Heart right ventricle (tissue), 16 donors: Measurements from ENCODE around the gene KRTAP10-3. TPM values are rescaled to one million over a fixed set of nuclear protein-coding genes. Genes with fewer than 3 reads are reported as not detected.
"Not testable (repeated sequence)": the region's sequence is repeated elsewhere in the genome, so short reads cannot be mapped to it uniquely, and the experiment has no call there.

ENCODE experiments used
- ATAC-seq, 8 donors: fragments of 200-7000 bp; cut with Tn5 transposase; one replicate each; pipeline ENCODE4 v1.9.1; 2020; ENCODE audit warnings: mild to moderate bottlenecking in 8 of 8, moderate library complexity in 8 of 8, moderate number of reproducible peaks in 1 of 8
- DNase-seq, 2 donors: peaks; one replicate each; pipeline ENCODE4 v3.0.0-alpha.2; 2020
- H3K27ac ChIP-seq, 10 donors: fragments of 200-600 bp; sonication (generic) in 2 of 10; one replicate each; pipeline versions ENCODE4 v1.5.0 to v1.8.0; 2020 to 2022; ENCODE audit warnings: mild to moderate bottlenecking in 3 of 10
- H3K27me3 ChIP-seq, 7 donors: fragments of 200-600 bp; one replicate each; pipeline ENCODE4 v1.8.0; 2021 to 2022; ENCODE audit warnings: mild to moderate bottlenecking in 2 of 7
- H3K36me3 ChIP-seq, 9 donors: fragments of 200-600 bp; sonication (generic) in 1 of 9; one replicate each; pipeline versions ENCODE4 v1.5.0 to v1.8.0; 2020 to 2022; ENCODE audit warnings: mild to moderate bottlenecking in 2 of 9
- H3K4me1 ChIP-seq, 9 donors: fragments of 200-600 bp; sonication (generic) in 1 of 9; one replicate each; pipeline versions ENCODE4 v1.5.0 to v1.8.0; 2020 to 2022; ENCODE audit warnings: mild to moderate bottlenecking in 4 of 9
- H3K4me3 ChIP-seq, 10 donors: fragments of 200-600 bp; sonication (generic) in 2 of 10; one replicate each; pipeline versions ENCODE4 v1.5.0 to v1.8.0; 2020 to 2022; ENCODE audit warnings: mild to moderate bottlenecking in 7 of 10, moderate library complexity in 2 of 10
- H3K9me3 ChIP-seq, 11 donors: fragments of 200-600 bp in 10 of 11; sonication (generic) in 2 of 11; one replicate each; pipeline versions ENCODE4 v1.5.0 to v1.8.0; 2013 to 2022; ENCODE audit warnings: mild to moderate bottlenecking in 2 of 11, control low read depth in 1 of 11, moderate library complexity in 1 of 11
- CTCF ChIP-seq, 9 donors: fragments of 200-600 bp; sonication (generic) in 2 of 9; IDR thresholded peaks; one replicate each; pipeline versions ENCODE4 v1.5.0 to v1.8.0; 2021 to 2022; ENCODE audit warnings: antibody characterized with exemption in 9 of 9, mild to moderate bottlenecking in 5 of 9, moderate library complexity in 1 of 9
- WGBS, 2 donors: extraction: QIAGEN DNeasy Blood & Tissue Kit; methylation state at CpG; one replicate each; pipeline ENCODE4 v1.1.7; 2013; ENCODE audit warnings: inconsistent platforms in 1 of 2; 5-methylcytosine and 5-hydroxymethylcytosine counted together
- intact Hi-C, 10 donors: fragments of 100-400 bp; cut with DNase I; formaldehyde crosslinking; loops; one replicate each; pipeline versions ENCODE4 v1.11.1 to v1.14.2; 2022
- polyA plus RNA-seq, 2 donors: library from polyadenylated mRNA; stranded (reverse); fragments of 200-250 nt; gene quantifications; one replicate each; pipeline ENCODE4 v1.2.3, GENCODE V29; 2013
- total RNA-seq, 10 donors: library from RNA; stranded (reverse); fragmentation: NEBNext Ultra II Directional in 3 of 10; extraction: Animal tissue kit (Norgen Biotek cat#: 25700) in 3 of 10; gene quantifications; one replicate each; pipeline versions ENCODE4 v1.2.1 to v1.2.4, GENCODE V29; 2021 to 2023
- donor health status: Arrhythmogenic right ventricular cardiomyopathy.
- donor health status: ischemic (EF 13 %, LVEDD 7.1; RV severe dilation, severe dysfunction).
- donor health status: healthy with polysubstance abuse.
- donor health status: DM: no; HTN: yes; CAD: no.
- donor health status: DM: no; HTN: no; CAD: no.
- donor health status: ischemic (EF 25% LVEDD 6.9; RV normal size, moderate dysfunction).
- donor health status: ischemic (EF 25% LVEDD 5.7; RV mildly dilated, moderate dysfunction).
- donor health status: healthy.
- donor health status: DM: yes; HTN: yes; CAD: no.
- donor health status: Ischemic cardiomyopathy.
- donor health status: ischemic (EF 35%, LVEDD 5.7; RV mildly dilated, moderate dysfunction).
- donor health status: nonischemic (EF 11% LVEDD 7.7; RV severe dilation, severe dysfunction).
- donor health status: DM: yes; HTN: yes; CAD: no.
- donor health status: PGD.
- donor health status: ischemic (EF 29% LVEDD 5.4; RV normal size, mild dysfunction).
- donor health status: nonischemic (EF 23%, LVEDD 6.1; RV moderate dilation, normal function).

KRTAP10-3 gene
- total and polyA plus RNA-seq, 12 donors, result not detected

- Histone ChIP-seq H3K9me3 (peaks cover 0 to 33% (median 7%) of the 10 kb centered on the region in 11 donors), H3K4me3 (no peak overlapping the region), H3K4me1 (peaks cover 0 to 6% (median 0%) of the 10 kb centered on the region in 9 donors), H3K27ac (no peak overlapping the region), H3K27me3 (peaks cover 0 to 12% (median 3%) of the 10 kb centered on the region in 7 donors), H3K36me3 (no peaks in the 10 kb centered on the region)
- ATAC-seq, result no peak
- 93 to 97% methylated on average over 1 of the region's 1 CpG for WGBS, 2 donors
- intact Hi-C loops, result no loop called here
- no peak for TF ChIP-seq CTCF (IDR thresholded peaks at IDR 0.05)
- no peak for DNase-seq
These were observed 5.5 kb upstream of the KRTAP10-3 start for GRCh38 chr21:44564099-44564498.

DNA sequence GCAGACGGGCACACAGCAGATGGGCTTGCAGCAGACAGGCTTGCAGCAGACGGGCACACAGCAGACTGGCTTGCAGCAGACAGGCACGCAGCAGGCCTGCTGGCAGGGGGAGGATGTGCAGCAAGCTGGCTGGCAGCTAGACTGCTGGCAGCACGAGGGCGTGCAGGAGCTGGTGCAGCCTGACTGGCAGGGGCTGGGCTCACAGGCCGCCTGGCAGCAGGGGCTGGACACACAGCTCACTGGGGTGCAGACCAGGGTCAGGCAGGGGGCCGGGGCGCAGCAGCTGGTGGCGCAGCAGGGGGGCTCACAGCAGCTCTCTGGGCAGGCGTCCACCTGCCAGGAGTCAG, 293 bp downstream of the KRTAP10-3 start:
- not testable (repeated sequence) for DNase-seq, H3K36me3 ChIP-seq, H3K4me1 ChIP-seq, H3K27ac ChIP-seq, ATAC-seq, H3K4me3 ChIP-seq
- intact Hi-C loops, result loop anchor here in 1 of 10 donors (10.0 kb wide), 1 partner anchor 64 kb away; no protein-coding TSS in a partner anchor
- Histone ChIP-seq H3K9me3 (peaks cover 0 to 30% (median 0%) of the 10 kb centered on the region in 11 donors), H3K27me3 (peaks cover 0 to 47% (median 40%) of the 10 kb centered on the region in 7 donors)
- 64 to 79% methylated on average over 7 to 10 of the region's 10 CpGs for WGBS, 2 donors

DNA sequence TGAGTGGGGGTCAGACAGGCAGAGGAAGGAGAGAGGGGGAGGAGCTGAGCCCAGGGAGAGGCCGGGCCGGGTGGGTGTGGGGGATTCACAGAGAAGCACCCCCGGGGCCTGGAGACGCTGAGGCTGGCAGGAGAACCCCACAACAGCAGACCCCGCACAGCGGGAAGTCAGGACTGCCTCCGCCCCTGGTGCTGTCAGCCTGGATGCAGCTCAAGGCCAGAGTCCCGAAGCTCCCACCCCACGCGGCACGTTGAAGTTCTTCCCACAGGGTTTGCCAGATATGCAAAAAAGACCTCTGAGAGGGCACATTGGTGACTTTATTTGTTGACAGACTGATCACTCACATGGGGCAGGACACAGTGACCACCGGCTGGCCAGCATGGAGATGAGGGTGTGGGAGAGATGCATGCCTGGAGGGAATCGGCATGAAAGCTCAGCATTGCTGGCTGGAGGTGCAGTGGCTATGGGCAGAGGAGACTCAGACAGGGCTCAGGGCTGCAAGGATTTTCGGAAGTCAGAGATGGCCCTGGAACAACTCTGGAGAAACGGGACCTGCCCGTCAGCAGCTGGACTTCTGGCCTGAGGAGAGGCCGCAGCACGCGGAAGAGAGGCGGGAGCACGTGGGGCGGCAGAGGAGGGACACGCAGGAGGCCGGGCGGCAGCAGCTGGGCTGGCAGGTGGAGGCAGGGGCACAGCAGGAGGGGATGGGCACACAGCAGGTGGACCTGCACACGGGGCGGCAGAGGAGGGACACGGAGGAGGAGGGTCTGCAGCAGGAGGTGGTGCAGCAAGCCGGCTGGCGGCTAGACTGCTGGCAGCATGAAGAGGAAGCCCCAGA, 885 bp downstream of the KRTAP10-3 start:
- WGBS, 2 donors, result 45 to 47% methylated on average over 30 of the region's 30 CpGs
- ATAC-seq, result no peak
- intact Hi-C loops, result loop anchor here in 1 of 10 donors (10.0 kb wide), 1 partner anchor 63 kb away; no protein-coding TSS in a partner anchor
- Histone ChIP-seq H3K36me3 (no peaks in the 10 kb centered on the region), H3K4me1 (no peaks in the 10 kb centered on the region), H3K4me3 (no peak overlapping the region), H3K27ac (no peak overlapping the region), H3K9me3 (peaks cover 0 to 28% (median 0%) of the 10 kb centered on the region in 11 donors), H3K27me3 (peaks cover 0 to 53% (median 41%) of the 10 kb centered on the region in 7 donors)
- TF ChIP-seq CTCF (IDR thresholded peaks at IDR 0.05), result no peak
- no peak for DNase-seq

DNA sequence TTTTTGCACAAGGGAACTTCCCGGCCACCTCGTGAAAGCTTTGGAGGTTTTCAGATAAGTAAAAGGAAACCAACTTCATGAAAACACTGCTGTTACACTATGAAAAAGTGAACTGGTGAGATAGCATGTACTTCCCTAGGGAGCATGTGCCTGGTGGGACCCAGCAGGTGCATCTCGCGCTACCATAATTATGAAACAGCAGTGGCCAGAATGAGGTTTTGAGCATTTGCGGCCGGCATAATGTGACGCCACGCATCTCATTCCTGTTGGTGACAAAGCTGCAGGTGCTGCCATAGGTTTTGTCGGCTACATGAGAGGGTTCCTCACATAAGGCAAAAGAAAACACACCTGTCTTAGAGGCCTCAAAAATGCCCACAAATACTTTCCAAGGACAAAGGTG, 1.7 kb downstream of the KRTAP10-3 start:
- H3K27me3 ChIP-seq, result peaks cover 0 to 61% (median 48%) of the 10 kb centered on the region in 7 donors
- DNase-seq (no peak), ATAC-seq (no peak)
- intact Hi-C loops, result loop anchor here in 1 of 10 donors (10.0 kb wide), 1 partner anchor 62 kb away; no protein-coding TSS in a partner anchor
- no peaks in the 10 kb centered on the region for H3K36me3 ChIP-seq
- TF ChIP-seq CTCF (IDR thresholded peaks at IDR 0.05), result no peak
- no peak overlapping the region for H3K4me3 ChIP-seq
- no peak overlapping the region for H3K27ac ChIP-seq
- 76 to 77% methylated on average over 9 of the region's 9 CpGs for WGBS, 2 donors
- H3K4me1 ChIP-seq, result no peaks in the 10 kb centered on the region
- peaks cover 0 to 20% (median 0%) of the 10 kb centered on the region in 11 donors for H3K9me3 ChIP-seq
